VCaP (cell line): ENCODE measurements around the gene UBE2QL1.

ENCODE experiments used
- H3K27ac ChIP-seq: fragments of 450-650 bp; 2 replicates; pipeline ENCODE4 v1.5.1; 2017
- CTCF ChIP-seq: fragments of 450-650 bp; conservative IDR thresholded peaks from 2 replicates; pipeline ENCODE4 v1.5.1; 2017; ENCODE audit warnings: mild to moderate bottlenecking, moderate library complexity

Gene UBE2QL1

GRCh38 chr5:6502421-6502820 is 53.8 kb downstream of the UBE2QL1 start:
- no peak for TF ChIP-seq CTCF
- H3K27ac ChIP-seq: no peak overlapping the region

GRCh38 chr5:6503342-6503741 is 54.7 kb downstream of the UBE2QL1 start:
- H3K27ac ChIP-seq: no peak overlapping the region
- TF ChIP-seq CTCF: no peak

- TF ChIP-seq CTCF: no peak
These were observed 56.2 kb downstream of the UBE2QL1 start for GRCh38 chr5:6504677-6505415.

GRCh38 chr5:6505416-6505755 is 56.7 kb downstream of the UBE2QL1 start:
- no peak for TF ChIP-seq CTCF
- peak overlapping the region; percentile 44 for H3K27ac ChIP-seq

More at GRCh38 chr5:6504677-6505415, 56.2 kb downstream of the UBE2QL1 start:
- peak overlapping the region; percentile 44 for H3K27ac ChIP-seq

GRCh38 chr5:6505783-6506557 is 57.3 kb downstream of the UBE2QL1 start:
- no peak for TF ChIP-seq CTCF
- H3K27ac ChIP-seq: peak overlapping the region; percentile 44

GRCh38 chr5:6506611-6507010 is 58.0 kb downstream of the UBE2QL1 start:
- TF ChIP-seq CTCF: no peak
- no peak overlapping the region for H3K27ac ChIP-seq

- H3K27ac ChIP-seq: no peak overlapping the region
- no peak for TF ChIP-seq CTCF
These were observed 60.3 kb downstream of the UBE2QL1 start for GRCh38 chr5:6508931-6509330.
